ENCODE data around the gene GALNT2.

Gene GALNT2

GRCh38 chr1:230310381-230311163 is 243.5 kb downstream of the GALNT2 start:
- peak; percentile 65 for DNase-seq

GRCh38 chr1:230312676-230313075 is 245.6 kb downstream of the GALNT2 start:
- no peak for DNase-seq

- DNase-seq, result no peak
Measured at GRCh38 chr1:230313453-230314141, 246.6 kb downstream of the GALNT2 start.

- no peak for DNase-seq
Measured at GRCh38 chr1:230314142-230314470, 247.1 kb downstream of the GALNT2 start.

GRCh38 chr1:230315099-230315498 is 248.1 kb downstream of the GALNT2 start:
- no peak for DNase-seq

GRCh38 chr1:230316864-230317745 is 250.1 kb downstream of the GALNT2 start:
- no peak for DNase-seq

- no peak for DNase-seq
Measured at GRCh38 chr1:230317823-230318819, 251.1 kb downstream of the GALNT2 start.

GRCh38 chr1:230319014-230319747 is 252.1 kb downstream of the GALNT2 start:
- DNase-seq, result no peak

GRCh38 chr1:230320804-230321203 is 253.8 kb downstream of the GALNT2 start:
- no peak for DNase-seq

- no peak for DNase-seq
Measured at GRCh38 chr1:230321341-230321740, 254.3 kb downstream of the GALNT2 start.

- DNase-seq, result no peak
Measured at GRCh38 chr1:230321741-230322420, 254.8 kb downstream of the GALNT2 start.

- DNase-seq, result no peak
Measured at GRCh38 chr1:230322421-230322756, 255.4 kb downstream of the GALNT2 start.

- no peak for DNase-seq
Measured at GRCh38 chr1:230322967-230323547, 256.0 kb downstream of the GALNT2 start.

GRCh38 chr1:230323686-230324085 is 256.6 kb downstream of the GALNT2 start:
- DNase-seq, result no peak

- no peak for DNase-seq
Measured at GRCh38 chr1:230326971-230327891, 260.2 kb downstream of the GALNT2 start.

- no peak for DNase-seq
Measured at GRCh38 chr1:230327892-230328284, 260.9 kb downstream of the GALNT2 start.

- DNase-seq, result peak; percentile 4
Measured at GRCh38 chr1:230328342-230329015, 261.4 kb downstream of the GALNT2 start.

GRCh38 chr1:230330157-230330556 is 263.1 kb downstream of the GALNT2 start:
- DNase-seq, result no peak

Data from inflammatory macrophage treated with lipopolysaccharide for 4 hours (primary cell).